K562 (cell line): Measurements from ENCODE around the gene PRDM11.

ENCODE experiments used
- CUX1 ChIP-seq: fragments of 200-800 bp; sonication (Bioruptor generic); IDR thresholded peaks from 2 replicates; pipeline ENCODE4 v1.6.1; 2016; ENCODE audit warnings: missing genetic modification characterization, missing compliant biosample characterization
- GATAD2B ChIP-seq: fragments of 450-650 bp; IDR thresholded peaks from 2 replicates; pipeline ENCODE4 v1.6.1; 2017; ENCODE audit warnings: mild to moderate bottlenecking, borderline replicate concordance
- GTF2F1 ChIP-seq: IDR thresholded peaks from 2 replicates; pipeline ENCODE4 v1.6.1; 2011; ENCODE audit warnings: low read depth, low read length, improper control_type of control experiment
- MXI1 ChIP-seq: IDR thresholded peaks from 2 replicates; pipeline ENCODE4 v1.6.1; 2011; ENCODE audit warnings: low read depth, mild to moderate bottlenecking, improper control_type of control experiment, low read length
- POLR2A ChIP-seq: fragments of 450-650 bp; conservative IDR thresholded peaks from 2 replicates; pipeline ENCODE4 v1.6.1; 2016
- SIN3B ChIP-seq: fragments of 450-650 bp; IDR thresholded peaks from 2 replicates; pipeline ENCODE4 v1.6.1; 2017; ENCODE audit warnings: low read depth, mild to moderate bottlenecking, moderate library complexity
- USF2 ChIP-seq: sonication (generic); formaldehyde crosslinking; IDR thresholded peaks from 2 replicates; pipeline ENCODE4 v1.5.0; 2020; ENCODE audit warnings: missing genetic modification reagents
- ZFP30 ChIP-seq: fragments of 250-450 bp; sonication (Bioruptor Pico); IDR thresholded peaks from 2 replicates; pipeline ENCODE4 v1.8.0; 2022; ENCODE audit warnings: moderate library complexity, mild to moderate bottlenecking, inconsistent platforms, borderline replicate concordance
- ZNF766 ChIP-seq: fragments of 200-800 bp; sonication (Bioruptor generic); conservative IDR thresholded peaks from 2 replicates; pipeline ENCODE4 v1.6.1; 2016; ENCODE audit warnings: missing genetic modification characterization, missing compliant biosample characterization
- TF ChIP-seq, protein P1 (sequence below): sonication (generic); formaldehyde crosslinking; IDR thresholded peaks from 2 replicates; pipeline ENCODE4 v1.8.0; 2023; ENCODE audit warnings: mild to moderate bottlenecking, missing genetic modification reagents
- TF ChIP-seq, protein P2 (sequence below): conservative IDR thresholded peaks from 2 replicates; pipeline ENCODE4 v1.6.1; 2011; ENCODE audit warnings: low read depth, mild to moderate bottlenecking, low read length; ENCODE audit not compliant: control insufficient read depth

DNA sequence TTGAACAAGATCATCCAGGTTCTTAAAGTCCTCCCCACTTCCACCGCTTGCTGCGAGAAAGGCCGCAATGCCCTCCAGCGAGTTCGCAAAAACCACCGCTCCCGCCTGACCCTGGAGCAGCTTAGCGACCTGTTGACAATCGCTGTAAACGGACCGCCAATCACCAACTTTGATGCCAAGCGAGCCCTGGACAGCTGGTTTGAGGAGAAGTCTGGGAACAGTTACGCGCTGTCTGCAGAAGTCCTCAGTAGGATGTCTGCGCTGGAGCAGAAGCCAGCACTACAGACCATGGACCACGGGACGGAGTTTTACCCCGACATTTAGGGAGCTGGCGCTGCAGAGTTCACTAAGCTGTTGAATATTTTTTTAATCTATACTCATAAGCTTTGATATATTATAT lies 81.4 kb downstream of the PRDM11 start:
- TF ChIP-seq ZFP30 (no peak), ZNF766 (CRISPR knock-in tag) (no peak), USF2 (CRISPR knock-in tag) (no peak), MXI1 (no peak), SIN3B (no peak), GTF2F1 (no peak), GATAD2B (no peak), POLR2A (no peak), CUX1 (CRISPR knock-in tag) (no peak)
- TF ChIP-seq, protein P1, sequence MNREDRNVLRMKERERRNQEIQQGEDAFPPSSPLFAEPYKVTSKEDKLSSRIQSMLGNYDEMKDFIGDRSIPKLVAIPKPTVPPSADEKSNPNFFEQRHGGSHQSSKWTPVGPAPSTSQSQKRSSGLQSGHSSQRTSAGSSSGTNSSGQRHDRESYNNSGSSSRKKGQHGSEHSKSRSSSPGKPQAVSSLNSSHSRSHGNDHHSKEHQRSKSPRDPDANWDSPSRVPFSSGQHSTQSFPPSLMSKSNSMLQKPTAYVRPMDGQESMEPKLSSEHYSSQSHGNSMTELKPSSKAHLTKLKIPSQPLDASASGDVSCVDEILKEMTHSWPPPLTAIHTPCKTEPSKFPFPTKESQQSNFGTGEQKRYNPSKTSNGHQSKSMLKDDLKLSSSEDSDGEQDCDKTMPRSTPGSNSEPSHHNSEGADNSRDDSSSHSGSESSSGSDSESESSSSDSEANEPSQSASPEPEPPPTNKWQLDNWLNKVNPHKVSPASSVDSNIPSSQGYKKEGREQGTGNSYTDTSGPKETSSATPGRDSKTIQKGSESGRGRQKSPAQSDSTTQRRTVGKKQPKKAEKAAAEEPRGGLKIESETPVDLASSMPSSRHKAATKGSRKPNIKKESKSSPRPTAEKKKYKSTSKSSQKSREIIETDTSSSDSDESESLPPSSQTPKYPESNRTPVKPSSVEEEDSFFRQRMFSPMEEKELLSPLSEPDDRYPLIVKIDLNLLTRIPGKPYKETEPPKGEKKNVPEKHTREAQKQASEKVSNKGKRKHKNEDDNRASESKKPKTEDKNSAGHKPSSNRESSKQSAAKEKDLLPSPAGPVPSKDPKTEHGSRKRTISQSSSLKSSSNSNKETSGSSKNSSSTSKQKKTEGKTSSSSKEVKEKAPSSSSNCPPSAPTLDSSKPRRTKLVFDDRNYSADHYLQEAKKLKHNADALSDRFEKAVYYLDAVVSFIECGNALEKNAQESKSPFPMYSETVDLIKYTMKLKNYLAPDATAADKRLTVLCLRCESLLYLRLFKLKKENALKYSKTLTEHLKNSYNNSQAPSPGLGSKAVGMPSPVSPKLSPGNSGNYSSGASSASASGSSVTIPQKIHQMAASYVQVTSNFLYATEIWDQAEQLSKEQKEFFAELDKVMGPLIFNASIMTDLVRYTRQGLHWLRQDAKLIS (CRISPR knock-in tag), result no peak
- TF ChIP-seq, protein P2, sequence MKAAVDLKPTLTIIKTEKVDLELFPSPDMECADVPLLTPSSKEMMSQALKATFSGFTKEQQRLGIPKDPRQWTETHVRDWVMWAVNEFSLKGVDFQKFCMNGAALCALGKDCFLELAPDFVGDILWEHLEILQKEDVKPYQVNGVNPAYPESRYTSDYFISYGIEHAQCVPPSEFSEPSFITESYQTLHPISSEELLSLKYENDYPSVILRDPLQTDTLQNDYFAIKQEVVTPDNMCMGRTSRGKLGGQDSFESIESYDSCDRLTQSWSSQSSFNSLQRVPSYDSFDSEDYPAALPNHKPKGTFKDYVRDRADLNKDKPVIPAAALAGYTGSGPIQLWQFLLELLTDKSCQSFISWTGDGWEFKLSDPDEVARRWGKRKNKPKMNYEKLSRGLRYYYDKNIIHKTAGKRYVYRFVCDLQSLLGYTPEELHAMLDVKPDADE, result no peak
